MG63 (cell line): ENCODE measurements around the gene TMEM213. TPM values are rescaled to one million over a fixed set of nuclear protein-coding genes. Genes with fewer than 3 reads are reported as not detected.

ENCODE experiments used
- DNase-seq: peaks from one replicate; pipeline ENCODE4 v3.0.0-alpha.2; 2020
- H3K27me3 ChIP-seq: fragments of 250-450 bp; sonication (Bioruptor Pico); 2 replicates; pipeline ENCODE4 v1.5.1; 2020; ENCODE audit warnings: mild to moderate bottlenecking, moderate library complexity
- H3K36me3 ChIP-seq: fragments of 250-450 bp; sonication (Bioruptor Pico); 2 replicates; pipeline ENCODE4 v1.5.1; 2020; ENCODE audit warnings: mild to moderate bottlenecking, moderate library complexity
- H3K4me3 ChIP-seq: fragments of 250-450 bp; sonication (Bioruptor Pico); 2 replicates; pipeline ENCODE4 v1.5.1; 2020; ENCODE audit warnings: mild to moderate bottlenecking, moderate library complexity
- H3K9me3 ChIP-seq: fragments of 250-450 bp; sonication (Bioruptor Pico); 2 replicates; pipeline ENCODE4 v1.5.1; 2020; ENCODE audit warnings: mild to moderate bottlenecking, moderate library complexity
- total RNA-seq: library from RNA; depleted of rRNA; stranded (reverse); fragments of >200 nt; shearing (Covaris generic); gene quantifications from 2 replicates; pipeline ENCODE4 v1.2.3, GENCODE V29; 2014; ENCODE audit warnings: low replicate concordance

TMEM213 gene
- total RNA-seq, 1 experiment from 2014 or later: not detected

DNA sequence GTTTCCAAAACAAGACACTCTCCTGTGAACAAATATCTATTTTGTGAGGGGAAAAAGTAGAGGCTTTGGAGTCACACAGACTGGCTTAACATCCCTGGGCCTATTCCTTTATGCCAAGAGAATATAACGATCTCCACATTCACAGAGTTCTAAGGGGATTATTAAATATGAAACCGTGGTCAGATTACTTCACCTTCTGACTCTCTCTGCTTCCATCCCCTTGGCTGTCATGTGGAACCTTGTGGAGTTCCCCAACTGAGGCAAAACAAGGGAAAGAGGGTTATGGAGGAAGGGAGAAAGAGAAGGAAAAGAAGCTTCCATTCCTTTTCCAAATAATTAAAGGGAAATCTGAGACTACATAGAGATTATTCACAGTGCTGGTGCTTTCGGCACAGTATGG lies 55.7 kb downstream of the TMEM213 start:
- no peaks in the 10 kb centered on the region for H3K27me3 ChIP-seq
- H3K36me3 ChIP-seq: peaks cover 7% of the 10 kb centered on the region; the same call in 1 of the 2 replicates
- no peak for DNase-seq
- H3K9me3 ChIP-seq: no peaks in the 10 kb centered on the region
- H3K4me3 ChIP-seq: no peak overlapping the region

GRCh38 chr7:138854115-138854645 lies 56.4 kb downstream of the TMEM213 start:
- Histone ChIP-seq H3K4me3 (no peak overlapping the region), H3K9me3 (no peaks in the 10 kb centered on the region), H3K36me3 (peaks cover 7% of the 10 kb centered on the region; the same call in 1 of the 2 replicates), H3K27me3 (no peaks in the 10 kb centered on the region)
- DNase-seq: no peak

- DNase-seq: no peak
- Histone ChIP-seq H3K9me3 (no peaks in the 10 kb centered on the region), H3K27me3 (no peaks in the 10 kb centered on the region), H3K4me3 (no peak overlapping the region), H3K36me3 (peaks cover 2% of the 10 kb centered on the region; the same call in 1 of the 2 replicates)
These were observed 59.9 kb downstream of the TMEM213 start for GRCh38 chr7:138857728-138858127.

- Histone ChIP-seq H3K4me3 (no peak overlapping the region), H3K36me3 (peaks cover 2% of the 10 kb centered on the region), H3K27me3 (no peaks in the 10 kb centered on the region), H3K9me3 (no peaks in the 10 kb centered on the region)
- DNase-seq: no peak
These were observed 63.3 kb downstream of the TMEM213 start for GRCh38 chr7:138861051-138861450.

DNA sequence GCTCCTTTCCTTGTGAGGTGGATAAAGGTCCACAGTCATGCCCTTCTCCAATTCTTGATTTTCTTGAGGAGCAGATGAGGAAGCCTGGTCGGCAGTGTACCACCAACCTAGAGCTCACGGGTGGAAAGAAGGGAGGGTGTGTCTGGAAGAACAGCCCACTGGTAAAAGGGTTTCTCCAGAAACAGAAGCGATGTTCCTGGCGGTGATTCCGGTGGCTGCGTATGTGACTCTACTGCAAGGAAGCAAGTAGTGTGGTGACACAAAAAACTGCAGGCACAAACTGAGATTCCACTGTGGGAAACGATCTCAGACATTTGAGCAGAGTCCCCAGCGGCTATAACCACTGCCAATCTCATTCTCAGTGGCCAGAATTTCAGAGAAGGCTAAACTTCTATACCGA lies 66.1 kb downstream of the TMEM213 start:
- H3K9me3 ChIP-seq: no peaks in the 10 kb centered on the region
- H3K36me3 ChIP-seq: no peaks in the 10 kb centered on the region; the same call in 1 of the 2 replicates
- H3K4me3 ChIP-seq: no peak overlapping the region
- DNase-seq: no peak
- no peaks in the 10 kb centered on the region for H3K27me3 ChIP-seq

GRCh38 chr7:138864667-138865066 lies 66.9 kb downstream of the TMEM213 start:
- no peaks in the 10 kb centered on the region for H3K9me3 ChIP-seq
- no peak overlapping the region for H3K4me3 ChIP-seq
- H3K36me3 ChIP-seq: no peaks in the 10 kb centered on the region; the same call in 1 of the 2 replicates
- DNase-seq: peak; percentile 36
- H3K27me3 ChIP-seq: no peaks in the 10 kb centered on the region

DNA sequence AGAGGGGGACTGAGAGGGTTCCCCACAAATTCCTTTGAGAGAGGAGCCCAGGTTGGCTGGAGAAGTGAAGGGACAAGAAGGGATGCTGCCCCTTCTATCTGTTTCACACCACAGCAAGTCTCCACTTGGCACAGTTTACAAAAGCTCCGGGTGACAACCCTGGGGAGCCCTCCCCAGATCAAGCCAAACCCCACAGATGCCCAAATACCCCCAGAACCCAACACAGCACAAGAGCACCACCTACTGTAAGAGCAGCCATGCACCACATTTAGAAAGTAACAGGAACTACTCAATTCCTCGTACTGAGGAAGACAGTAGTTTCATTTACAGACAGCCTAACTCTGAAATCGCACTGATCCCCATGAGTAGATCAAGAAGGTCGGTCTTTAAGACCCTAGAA lies 68.0 kb downstream of the TMEM213 start:
- no peak for DNase-seq
- no peaks in the 10 kb centered on the region; the same call in 1 of the 2 replicates for H3K36me3 ChIP-seq
- H3K9me3 ChIP-seq: no peaks in the 10 kb centered on the region
- no peak overlapping the region for H3K4me3 ChIP-seq
- H3K27me3 ChIP-seq: no peaks in the 10 kb centered on the region

GRCh38 chr7:138866353-138866752 lies 68.6 kb downstream of the TMEM213 start:
- Histone ChIP-seq H3K36me3 (no peaks in the 10 kb centered on the region; the same call in 1 of the 2 replicates), H3K27me3 (no peaks in the 10 kb centered on the region), H3K9me3 (no peaks in the 10 kb centered on the region), H3K4me3 (no peak overlapping the region)
- no peak for DNase-seq

DNA sequence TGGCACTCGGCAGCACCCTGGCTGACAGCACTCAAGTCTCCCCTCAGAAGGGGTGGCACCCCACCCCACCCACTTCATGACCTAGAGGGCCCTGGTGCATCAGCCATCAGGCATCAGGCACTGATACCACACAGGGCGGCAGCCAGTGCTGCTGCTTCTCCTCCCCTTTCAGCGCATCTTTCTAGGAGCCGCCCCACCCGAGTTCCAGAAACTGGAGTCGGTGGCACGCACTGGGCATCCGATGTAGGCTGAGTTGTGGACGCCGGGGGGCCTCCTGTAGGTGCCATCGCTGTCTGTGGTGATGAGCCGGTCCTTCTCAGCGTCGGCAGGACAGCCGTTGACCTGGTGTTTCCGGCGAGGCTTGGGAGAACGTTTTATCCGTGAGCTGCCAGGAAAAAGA lies 70.0 kb downstream of the TMEM213 start:
- no peak overlapping the region for H3K4me3 ChIP-seq
- no peaks in the 10 kb centered on the region for H3K27me3 ChIP-seq
- DNase-seq: no peak
- no peaks in the 10 kb centered on the region; the same call in 1 of the 2 replicates for H3K36me3 ChIP-seq
- no peaks in the 10 kb centered on the region for H3K9me3 ChIP-seq

DNA sequence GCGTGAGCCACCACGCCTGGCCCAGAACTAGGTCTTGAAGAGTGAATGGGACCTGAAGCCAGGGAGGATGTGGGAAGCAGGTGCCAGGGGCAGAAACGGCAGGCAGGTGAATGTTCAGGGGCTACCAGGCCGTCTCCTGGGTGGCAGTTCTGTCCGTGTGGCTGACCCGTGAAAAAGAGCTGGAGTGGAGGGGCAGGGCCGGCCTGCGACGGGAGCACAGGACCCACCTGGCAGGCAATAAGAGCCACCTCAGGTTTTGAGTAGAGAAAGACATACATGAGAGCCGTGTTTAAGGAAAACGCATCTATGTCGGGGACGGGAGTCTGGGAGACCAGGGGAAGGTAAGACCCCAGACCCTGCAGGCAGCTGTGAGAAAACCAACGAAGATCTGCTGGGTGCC lies 70.9 kb downstream of the TMEM213 start:
- Histone ChIP-seq H3K9me3 (no peaks in the 10 kb centered on the region), H3K4me3 (no peak overlapping the region), H3K36me3 (no peaks in the 10 kb centered on the region; the same call in 1 of the 2 replicates), H3K27me3 (no peaks in the 10 kb centered on the region)
- DNase-seq: no peak

- no peak for DNase-seq
- H3K4me3 ChIP-seq: no peak overlapping the region
- no peaks in the 10 kb centered on the region for H3K9me3 ChIP-seq
- H3K36me3 ChIP-seq: no peaks in the 10 kb centered on the region
- no peaks in the 10 kb centered on the region for H3K27me3 ChIP-seq
These were observed 71.6 kb downstream of the TMEM213 start for GRCh38 chr7:138869353-138869752.

DNA sequence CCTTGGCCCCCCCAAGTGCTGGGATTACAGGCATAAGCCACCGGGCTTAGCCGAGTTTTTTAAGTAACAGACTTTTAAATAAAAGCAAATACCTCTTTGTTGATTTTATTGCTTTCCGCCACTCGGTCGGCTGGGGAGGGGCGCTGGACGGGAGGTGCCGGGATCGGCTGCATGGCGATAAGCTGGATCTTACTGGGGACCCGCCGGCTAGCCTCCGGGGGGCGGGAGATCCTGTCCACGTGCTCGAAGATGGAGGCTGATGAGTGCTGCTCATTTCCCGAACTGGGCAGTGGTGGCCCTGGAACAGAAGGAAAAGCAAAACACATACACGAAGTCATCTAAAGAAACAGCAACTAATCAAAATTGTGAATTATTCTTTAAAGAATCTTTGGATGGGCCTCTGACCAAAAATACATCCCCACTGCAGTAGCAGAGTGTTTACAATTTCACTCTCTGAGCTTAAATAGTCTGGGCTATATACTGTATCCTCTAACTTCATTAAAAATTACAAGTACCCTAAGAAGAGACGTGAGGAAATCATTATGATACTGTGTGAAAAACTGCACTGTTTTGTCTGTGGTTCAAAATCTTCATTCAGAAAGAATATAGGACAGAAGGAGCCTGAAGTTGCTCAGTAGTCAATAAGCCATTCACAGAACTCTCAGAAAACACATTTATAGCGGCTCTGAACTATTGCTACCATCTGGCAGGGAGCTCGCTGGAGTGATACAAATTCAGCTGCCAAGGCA lies 73.4 kb downstream of the TMEM213 start:
- no peak for DNase-seq
- Histone ChIP-seq H3K36me3 (no peaks in the 10 kb centered on the region), H3K4me3 (no peak overlapping the region), H3K9me3 (no peaks in the 10 kb centered on the region), H3K27me3 (no peaks in the 10 kb centered on the region)

DNA sequence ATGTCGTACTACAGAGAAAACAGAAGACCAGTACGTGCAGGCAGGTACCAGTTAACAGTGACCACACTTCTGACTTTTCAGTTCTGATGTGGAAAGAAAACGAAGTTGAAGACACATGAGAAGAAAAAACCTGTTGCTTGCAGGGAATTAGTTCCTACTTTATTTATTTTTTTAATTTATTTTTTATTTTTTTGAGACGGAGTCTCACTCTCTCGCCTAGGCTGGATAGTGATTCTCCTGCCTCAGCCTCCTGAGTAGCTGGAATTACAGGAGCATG lies 74.0 kb downstream of the TMEM213 start:
- Histone ChIP-seq H3K27me3 (no peaks in the 10 kb centered on the region), H3K9me3 (no peaks in the 10 kb centered on the region), H3K4me3 (no peak overlapping the region), H3K36me3 (no peaks in the 10 kb centered on the region)
- DNase-seq: no peak

- Histone ChIP-seq H3K4me3 (no peak overlapping the region), H3K36me3 (no peaks in the 10 kb centered on the region), H3K9me3 (no peaks in the 10 kb centered on the region), H3K27me3 (no peaks in the 10 kb centered on the region)
- DNase-seq: no peak
These were observed 74.8 kb downstream of the TMEM213 start for GRCh38 chr7:138872576-138872975.

- Histone ChIP-seq H3K36me3 (no peaks in the 10 kb centered on the region), H3K4me3 (no peak overlapping the region), H3K27me3 (no peaks in the 10 kb centered on the region), H3K9me3 (no peaks in the 10 kb centered on the region)
- no peak for DNase-seq
These were observed 75.6 kb downstream of the TMEM213 start for GRCh38 chr7:138873220-138873892.

DNA sequence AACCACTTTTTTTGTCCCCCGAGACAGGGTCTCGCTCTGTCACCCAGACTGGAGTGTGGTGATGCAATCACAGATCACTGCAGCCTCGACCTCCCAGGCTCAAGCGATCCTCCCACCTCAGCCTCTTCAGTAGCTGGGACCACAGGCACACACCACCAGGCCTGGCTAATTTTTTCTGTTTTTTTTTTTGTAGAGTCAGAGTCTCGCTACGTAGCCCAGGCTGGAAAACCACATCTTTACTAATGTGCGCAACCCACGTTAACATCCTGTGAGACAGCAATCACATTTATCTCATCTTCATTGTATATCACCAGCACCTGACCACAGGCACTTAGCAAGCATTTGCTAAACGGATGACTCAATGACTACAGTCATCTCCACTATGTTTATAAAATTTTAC lies 78.0 kb downstream of the TMEM213 start:
- H3K27me3 ChIP-seq: no peaks in the 10 kb centered on the region
- no peaks in the 10 kb centered on the region for H3K9me3 ChIP-seq
- no peaks in the 10 kb centered on the region for H3K36me3 ChIP-seq
- H3K4me3 ChIP-seq: no peak overlapping the region
- DNase-seq: no peak

GRCh38 chr7:138876326-138876725 lies 78.5 kb downstream of the TMEM213 start:
- Histone ChIP-seq H3K9me3 (no peaks in the 10 kb centered on the region), H3K27me3 (no peaks in the 10 kb centered on the region), H3K4me3 (no peak overlapping the region), H3K36me3 (no peaks in the 10 kb centered on the region)
- DNase-seq: no peak

GRCh38 chr7:138878051-138878450 lies 80.3 kb downstream of the TMEM213 start:
- DNase-seq: no peak
- H3K4me3 ChIP-seq: no peak overlapping the region
- no peaks in the 10 kb centered on the region for H3K36me3 ChIP-seq
- H3K27me3 ChIP-seq: no peaks in the 10 kb centered on the region
- H3K9me3 ChIP-seq: no peaks in the 10 kb centered on the region
